Gastroesophageal sphincter (tissue), 3 donors: Measurements from ENCODE around the gene MCF2.

Source experiments
- CTCF ChIP-seq, 4 experiments: fragments of 200-600 bp in 2 of 4; fragments of 450-650 bp in 2 of 4; sonication (generic) in 1 of 4; IDR thresholded peaks; one replicate each; pipeline ENCODE4 v1.5.1; 2017 to 2019; ENCODE audit warnings: antibody characterized with exemption in 4 of 4, mild to moderate bottlenecking in 2 of 4, moderate library complexity in 2 of 4
- EP300 ChIP-seq: sonication (generic); formaldehyde crosslinking; IDR thresholded peaks from one replicate; pipeline ENCODE4 v1.6.1; 2017; ENCODE audit warnings: antibody characterized with exemption, mild to moderate bottlenecking

- no peak for TF ChIP-seq CTCF (IDR thresholded peaks at IDR 0.05)
- no peak for TF ChIP-seq EP300
These were observed 107.9 kb downstream of the MCF2 start for GRCh38 chrX:139600105-139600504.
